Right lobe of liver (tissue), 4 donors: ENCODE measurements around the gene AOC2.

Experiments
- POLR2A ChIP-seq: fragments of 450-650 bp; IDR thresholded peaks from one replicate; pipeline ENCODE4 v1.6.1; 2017; ENCODE audit warnings: antibody characterized with exemption, mild to moderate bottlenecking
- TF ChIP-seq, protein P1 (sequence below), 4 donors: fragments of 200-600 bp in 3 of 4; fragments of 450-650 bp in 1 of 4; IDR thresholded peaks; one replicate each; pipeline versions ENCODE4 v1.5.1 to v1.8.0; 2016 to 2022; ENCODE audit warnings: antibody characterized with exemption in 4 of 4, mild to moderate bottlenecking in 2 of 4
- donor health status: DM: no; HTN: no; CAD: no.
- donor health status: DM: no; HTN: no; CAD: no.
- donor health status: DM: no; HTN: yes; CAD: no.

GRCh38 chr17:42832934-42833766 is 11.2 kb upstream of the AOC2 start, which contains the start of gene PSME3:
- TF ChIP-seq POLR2A: peak; percentile 92
- TF ChIP-seq, protein P1, sequence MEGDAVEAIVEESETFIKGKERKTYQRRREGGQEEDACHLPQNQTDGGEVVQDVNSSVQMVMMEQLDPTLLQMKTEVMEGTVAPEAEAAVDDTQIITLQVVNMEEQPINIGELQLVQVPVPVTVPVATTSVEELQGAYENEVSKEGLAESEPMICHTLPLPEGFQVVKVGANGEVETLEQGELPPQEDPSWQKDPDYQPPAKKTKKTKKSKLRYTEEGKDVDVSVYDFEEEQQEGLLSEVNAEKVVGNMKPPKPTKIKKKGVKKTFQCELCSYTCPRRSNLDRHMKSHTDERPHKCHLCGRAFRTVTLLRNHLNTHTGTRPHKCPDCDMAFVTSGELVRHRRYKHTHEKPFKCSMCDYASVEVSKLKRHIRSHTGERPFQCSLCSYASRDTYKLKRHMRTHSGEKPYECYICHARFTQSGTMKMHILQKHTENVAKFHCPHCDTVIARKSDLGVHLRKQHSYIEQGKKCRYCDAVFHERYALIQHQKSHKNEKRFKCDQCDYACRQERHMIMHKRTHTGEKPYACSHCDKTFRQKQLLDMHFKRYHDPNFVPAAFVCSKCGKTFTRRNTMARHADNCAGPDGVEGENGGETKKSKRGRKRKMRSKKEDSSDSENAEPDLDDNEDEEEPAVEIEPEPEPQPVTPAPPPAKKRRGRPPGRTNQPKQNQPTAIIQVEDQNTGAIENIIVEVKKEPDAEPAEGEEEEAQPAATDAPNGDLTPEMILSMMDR (IDR thresholded peaks at IDR 0.05): no peak
